OCI-LY1 (cell line): ENCODE results near the gene ZNF277.

ENCODE experiments used
- EZH2 ChIP-seq: fragments of 200-600 bp; sonication (generic), shearing (Covaris generic); IDR thresholded peaks from 2 replicates; pipeline ENCODE4 v1.8.0; 2017; ENCODE audit warnings: borderline replicate concordance, mixed run types, mild to moderate bottlenecking, antibody characterized with exemption, low read length, moderate library complexity, mixed read lengths
- TF ChIP-seq, protein P1 (sequence below): fragments of 200-600 bp; sonication (generic), shearing (Covaris generic); IDR thresholded peaks from 2 replicates; pipeline ENCODE4 v1.5.1; 2017; ENCODE audit warnings: mild to moderate bottlenecking, antibody characterized with exemption, low read length, moderate library complexity, mixed read lengths

DNA sequence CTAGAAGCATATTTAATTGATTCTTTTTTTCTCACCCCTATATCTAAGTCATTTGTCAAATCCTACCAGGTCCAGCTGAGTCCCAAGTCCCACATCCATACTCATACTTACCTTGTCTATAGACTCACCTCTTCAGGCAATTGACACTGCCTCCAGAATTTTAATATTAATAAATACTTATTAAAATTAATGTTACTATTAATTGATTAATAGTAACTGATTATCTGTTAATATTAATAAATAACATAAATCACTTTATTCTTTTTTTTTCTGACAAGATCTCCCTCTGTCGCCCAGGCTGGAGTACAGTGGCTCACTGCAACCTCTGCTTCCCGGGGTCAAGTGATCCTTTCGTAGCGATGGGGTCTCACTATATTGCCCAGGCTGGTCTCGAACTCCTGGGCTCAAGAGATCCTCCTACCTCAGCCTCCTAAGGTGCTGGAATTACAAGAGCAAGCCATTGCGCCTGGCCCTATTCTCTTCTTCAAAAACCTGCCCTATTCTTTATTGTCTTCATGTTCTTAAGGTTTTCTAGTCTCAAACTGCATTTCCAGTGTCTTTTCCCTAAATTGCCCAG is 94.4 kb downstream of the ZNF277 start:
- TF ChIP-seq, protein P1, sequence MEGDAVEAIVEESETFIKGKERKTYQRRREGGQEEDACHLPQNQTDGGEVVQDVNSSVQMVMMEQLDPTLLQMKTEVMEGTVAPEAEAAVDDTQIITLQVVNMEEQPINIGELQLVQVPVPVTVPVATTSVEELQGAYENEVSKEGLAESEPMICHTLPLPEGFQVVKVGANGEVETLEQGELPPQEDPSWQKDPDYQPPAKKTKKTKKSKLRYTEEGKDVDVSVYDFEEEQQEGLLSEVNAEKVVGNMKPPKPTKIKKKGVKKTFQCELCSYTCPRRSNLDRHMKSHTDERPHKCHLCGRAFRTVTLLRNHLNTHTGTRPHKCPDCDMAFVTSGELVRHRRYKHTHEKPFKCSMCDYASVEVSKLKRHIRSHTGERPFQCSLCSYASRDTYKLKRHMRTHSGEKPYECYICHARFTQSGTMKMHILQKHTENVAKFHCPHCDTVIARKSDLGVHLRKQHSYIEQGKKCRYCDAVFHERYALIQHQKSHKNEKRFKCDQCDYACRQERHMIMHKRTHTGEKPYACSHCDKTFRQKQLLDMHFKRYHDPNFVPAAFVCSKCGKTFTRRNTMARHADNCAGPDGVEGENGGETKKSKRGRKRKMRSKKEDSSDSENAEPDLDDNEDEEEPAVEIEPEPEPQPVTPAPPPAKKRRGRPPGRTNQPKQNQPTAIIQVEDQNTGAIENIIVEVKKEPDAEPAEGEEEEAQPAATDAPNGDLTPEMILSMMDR = no peak
- TF ChIP-seq EZH2 = no peak
